Measurements from ENCODE around the gene PTPN2.

DNA sequence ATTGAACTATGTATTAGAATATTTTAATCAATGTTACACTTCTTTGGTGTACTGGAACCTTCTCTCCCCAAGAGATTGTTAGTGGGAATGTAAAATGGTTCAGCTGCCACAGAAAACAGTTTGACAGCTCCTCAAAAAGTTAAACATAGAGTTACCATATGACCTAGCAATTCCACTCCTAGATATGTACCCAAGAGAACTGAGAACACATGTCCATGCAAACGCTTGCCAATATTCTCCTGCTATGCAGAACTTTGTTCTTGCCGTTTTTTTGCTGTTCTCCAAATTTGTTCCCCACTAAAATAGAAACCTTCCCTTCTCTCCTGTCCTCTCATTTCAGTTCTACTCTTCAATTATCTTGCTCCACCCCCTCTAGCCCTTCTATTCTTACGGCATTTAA lies 87.6 kb downstream of the PTPN2 start:
- TF ChIP-seq, protein P1, sequence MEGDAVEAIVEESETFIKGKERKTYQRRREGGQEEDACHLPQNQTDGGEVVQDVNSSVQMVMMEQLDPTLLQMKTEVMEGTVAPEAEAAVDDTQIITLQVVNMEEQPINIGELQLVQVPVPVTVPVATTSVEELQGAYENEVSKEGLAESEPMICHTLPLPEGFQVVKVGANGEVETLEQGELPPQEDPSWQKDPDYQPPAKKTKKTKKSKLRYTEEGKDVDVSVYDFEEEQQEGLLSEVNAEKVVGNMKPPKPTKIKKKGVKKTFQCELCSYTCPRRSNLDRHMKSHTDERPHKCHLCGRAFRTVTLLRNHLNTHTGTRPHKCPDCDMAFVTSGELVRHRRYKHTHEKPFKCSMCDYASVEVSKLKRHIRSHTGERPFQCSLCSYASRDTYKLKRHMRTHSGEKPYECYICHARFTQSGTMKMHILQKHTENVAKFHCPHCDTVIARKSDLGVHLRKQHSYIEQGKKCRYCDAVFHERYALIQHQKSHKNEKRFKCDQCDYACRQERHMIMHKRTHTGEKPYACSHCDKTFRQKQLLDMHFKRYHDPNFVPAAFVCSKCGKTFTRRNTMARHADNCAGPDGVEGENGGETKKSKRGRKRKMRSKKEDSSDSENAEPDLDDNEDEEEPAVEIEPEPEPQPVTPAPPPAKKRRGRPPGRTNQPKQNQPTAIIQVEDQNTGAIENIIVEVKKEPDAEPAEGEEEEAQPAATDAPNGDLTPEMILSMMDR (IDR thresholded peaks at IDR 0.05), result no peak
- TF ChIP-seq POLR2A (IDR thresholded peaks at IDR 0.05) (no peak), POLR2AphosphoS5 (IDR thresholded peaks at IDR 0.05) (no peak)
